ENCODE measurements around the gene AKAP12.
"Not testable (repeated sequence)": the region's sequence is repeated elsewhere in the genome, so short reads cannot be mapped to it uniquely, and the experiment has no call there.

The AKAP12 gene

DNA sequence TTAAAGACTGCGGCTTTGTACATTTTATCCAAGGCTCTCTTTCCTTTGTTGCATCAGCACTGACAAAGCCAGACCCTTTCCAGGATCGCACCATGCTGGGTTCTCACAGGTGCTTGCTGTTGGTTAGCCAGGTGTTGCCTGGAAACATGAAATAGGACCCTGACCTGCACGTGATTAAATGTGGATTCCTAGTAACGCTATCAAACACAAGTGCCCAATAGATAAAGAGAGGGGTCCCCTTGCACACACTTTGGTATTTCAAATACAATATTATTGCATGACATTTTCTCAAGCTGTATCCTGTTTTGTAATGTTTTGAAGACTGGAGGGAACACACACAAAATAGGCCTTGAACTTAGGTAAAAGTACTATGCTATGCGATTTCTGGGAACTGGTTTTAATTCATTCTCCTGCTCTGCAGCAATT is 73.3 kb downstream of the AKAP12 start:
- H3K4me3 ChIP-seq (replicated peaks; ENCODE audit: low read depth, low read length): no peak overlapping the region
- TF ChIP-seq, protein P1, sequence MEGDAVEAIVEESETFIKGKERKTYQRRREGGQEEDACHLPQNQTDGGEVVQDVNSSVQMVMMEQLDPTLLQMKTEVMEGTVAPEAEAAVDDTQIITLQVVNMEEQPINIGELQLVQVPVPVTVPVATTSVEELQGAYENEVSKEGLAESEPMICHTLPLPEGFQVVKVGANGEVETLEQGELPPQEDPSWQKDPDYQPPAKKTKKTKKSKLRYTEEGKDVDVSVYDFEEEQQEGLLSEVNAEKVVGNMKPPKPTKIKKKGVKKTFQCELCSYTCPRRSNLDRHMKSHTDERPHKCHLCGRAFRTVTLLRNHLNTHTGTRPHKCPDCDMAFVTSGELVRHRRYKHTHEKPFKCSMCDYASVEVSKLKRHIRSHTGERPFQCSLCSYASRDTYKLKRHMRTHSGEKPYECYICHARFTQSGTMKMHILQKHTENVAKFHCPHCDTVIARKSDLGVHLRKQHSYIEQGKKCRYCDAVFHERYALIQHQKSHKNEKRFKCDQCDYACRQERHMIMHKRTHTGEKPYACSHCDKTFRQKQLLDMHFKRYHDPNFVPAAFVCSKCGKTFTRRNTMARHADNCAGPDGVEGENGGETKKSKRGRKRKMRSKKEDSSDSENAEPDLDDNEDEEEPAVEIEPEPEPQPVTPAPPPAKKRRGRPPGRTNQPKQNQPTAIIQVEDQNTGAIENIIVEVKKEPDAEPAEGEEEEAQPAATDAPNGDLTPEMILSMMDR (IDR thresholded peaks at IDR 0.05; ENCODE audit: low read depth, low read length, missing control alignments): no peak
- DNase-seq (ENCODE audit: extremely low read depth, low read depth): no peak

DNA sequence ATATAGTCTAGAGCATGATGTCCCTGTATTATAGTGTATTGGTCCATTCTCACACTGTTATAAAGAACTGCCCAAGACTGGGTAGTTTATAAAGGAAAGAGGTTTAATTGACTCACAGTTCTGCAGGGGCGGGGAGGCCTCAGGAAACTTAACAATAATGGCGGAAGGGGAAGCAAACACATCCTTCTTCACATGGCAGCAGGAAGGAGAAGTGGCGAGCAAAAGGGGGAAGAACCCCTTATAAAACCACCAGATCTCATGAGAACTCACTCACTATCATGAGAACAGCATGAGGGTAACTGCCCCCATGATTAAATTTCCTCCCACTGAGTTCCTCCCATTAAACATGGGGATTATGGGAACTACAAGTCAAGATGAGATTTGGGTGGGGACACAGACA is 75.9 kb downstream of the AKAP12 start:
- H3K4me3 ChIP-seq (replicated peaks; ENCODE audit: low read depth, low read length); DNase-seq (ENCODE audit: extremely low read depth, low read depth): not testable (repeated sequence)

DNA sequence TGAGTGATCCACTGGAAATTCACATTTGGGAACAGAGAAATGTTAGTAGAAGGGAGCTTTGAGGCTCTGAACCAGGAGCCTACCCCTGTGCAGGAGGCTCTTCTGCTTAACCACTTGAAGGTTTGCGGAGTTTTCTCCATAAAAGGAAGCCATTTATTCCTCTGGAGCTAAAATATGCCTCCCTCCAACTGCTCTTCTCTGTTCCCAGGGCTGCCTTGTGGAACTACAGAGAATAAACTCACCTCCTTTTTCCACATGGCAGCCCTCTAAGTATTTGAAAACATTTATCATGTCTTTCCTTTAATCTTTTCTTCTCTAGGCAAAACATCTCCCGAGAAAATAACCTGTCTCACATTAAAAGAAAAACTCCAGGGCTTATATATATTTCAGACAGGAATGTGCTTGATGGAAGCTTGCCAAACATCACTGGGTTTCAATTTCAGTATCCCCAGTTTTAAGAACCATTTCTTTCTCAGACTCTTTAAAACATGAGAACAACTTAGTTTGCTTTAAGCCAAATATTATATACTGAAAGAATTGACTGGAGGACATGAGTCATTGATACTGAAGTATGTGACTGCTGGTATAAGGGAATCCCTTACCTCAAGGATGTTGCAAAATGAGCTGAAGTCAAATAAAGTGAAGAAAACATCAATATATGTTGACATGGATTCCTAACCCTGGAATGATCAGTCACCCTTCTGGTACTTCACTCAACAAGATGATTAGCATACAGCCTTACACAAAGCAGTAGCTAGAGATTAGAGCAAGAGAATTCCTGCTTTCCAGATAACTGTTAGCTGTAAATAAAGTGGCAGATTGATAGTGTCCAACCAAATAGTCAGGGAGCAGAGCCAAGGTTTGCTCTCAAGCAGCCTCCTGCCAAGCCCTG is 77.6 kb downstream of the AKAP12 start:
- DNase-seq (ENCODE audit: extremely low read depth, low read depth): no peak
- H3K4me3 ChIP-seq (replicated peaks; ENCODE audit: low read depth, low read length): no peak overlapping the region
- TF ChIP-seq, protein P1 (IDR thresholded peaks at IDR 0.05; ENCODE audit: low read depth, low read length, missing control alignments): no peak

DNA sequence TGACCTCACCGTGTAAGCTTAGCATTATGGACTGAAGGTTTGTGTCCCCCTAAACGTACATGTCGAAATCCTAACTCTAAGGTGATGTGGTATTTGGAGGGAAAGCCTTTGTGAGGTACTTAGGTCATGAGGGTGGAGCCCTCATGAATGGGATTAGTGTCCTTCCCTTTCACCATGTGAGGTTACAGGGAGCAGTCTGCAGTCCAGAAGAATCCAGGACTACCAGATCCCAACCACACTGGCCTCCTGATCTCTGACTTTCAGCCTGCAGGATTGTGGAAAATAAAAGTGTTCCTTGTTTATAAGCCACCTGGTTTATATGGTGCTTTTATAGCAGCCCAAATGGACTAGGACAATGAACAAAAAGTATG is 78.2 kb downstream of the AKAP12 start:
- TF ChIP-seq, protein P1 (IDR thresholded peaks at IDR 0.05; ENCODE audit: low read depth, low read length, missing control alignments): no peak

DNA sequence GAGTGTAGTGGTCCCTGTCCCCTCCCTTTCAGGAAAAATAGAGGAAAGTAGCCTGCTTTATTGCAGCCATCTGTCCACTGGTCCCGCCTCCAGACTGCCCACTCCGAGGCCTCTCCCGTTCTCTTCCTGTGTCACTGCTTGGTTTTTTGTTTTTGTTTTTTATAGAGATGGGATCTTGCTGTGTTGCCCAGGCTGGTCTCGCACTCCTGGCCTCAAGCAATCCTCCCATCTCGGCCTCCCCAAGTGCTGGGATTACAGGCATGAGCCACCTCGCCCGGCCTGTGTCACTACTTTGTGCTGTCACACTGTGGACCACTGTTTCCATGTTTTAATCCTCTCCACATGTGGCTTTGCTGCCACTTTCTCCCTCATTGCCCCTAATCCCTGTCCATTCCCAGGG is 80.4 kb downstream of the AKAP12 start:
- no peak for DNase-seq (ENCODE audit: extremely low read depth, low read depth)
- no peak overlapping the region for H3K4me3 ChIP-seq (replicated peaks; ENCODE audit: low read depth, low read length)
- TF ChIP-seq, protein P1 (IDR thresholded peaks at IDR 0.05; ENCODE audit: low read depth, low read length, missing control alignments): no peak

More for the DNA sequence above, 78.2 kb downstream of the AKAP12 start:
- no peak for DNase-seq (ENCODE audit: extremely low read depth, low read depth)
- H3K4me3 ChIP-seq (replicated peaks; ENCODE audit: low read depth, low read length): no peak overlapping the region

DNA sequence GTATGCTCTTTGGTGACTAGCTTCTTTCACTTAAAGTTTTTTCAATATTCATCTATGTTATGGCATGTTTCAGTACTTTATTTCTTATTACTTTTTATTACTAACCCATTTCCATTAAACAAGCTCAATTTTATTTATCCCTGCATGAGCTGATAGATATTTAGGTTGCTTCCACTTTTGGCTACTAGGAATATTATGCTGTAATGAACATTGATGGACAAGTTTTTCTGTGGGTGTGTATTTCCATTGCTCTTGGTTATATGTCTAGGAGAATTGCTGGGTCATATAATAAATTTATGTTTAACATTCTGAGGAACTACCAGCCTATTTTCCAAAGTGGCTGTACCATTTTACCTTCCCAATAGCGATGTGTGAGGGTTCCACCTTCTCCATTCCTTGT is 81.7 kb downstream of the AKAP12 start:
- no peak overlapping the region for H3K4me3 ChIP-seq (replicated peaks; ENCODE audit: low read depth, low read length)
- TF ChIP-seq, protein P1 (IDR thresholded peaks at IDR 0.05; ENCODE audit: low read depth, low read length, missing control alignments): no peak
- DNase-seq (ENCODE audit: extremely low read depth, low read depth): no peak

DNA sequence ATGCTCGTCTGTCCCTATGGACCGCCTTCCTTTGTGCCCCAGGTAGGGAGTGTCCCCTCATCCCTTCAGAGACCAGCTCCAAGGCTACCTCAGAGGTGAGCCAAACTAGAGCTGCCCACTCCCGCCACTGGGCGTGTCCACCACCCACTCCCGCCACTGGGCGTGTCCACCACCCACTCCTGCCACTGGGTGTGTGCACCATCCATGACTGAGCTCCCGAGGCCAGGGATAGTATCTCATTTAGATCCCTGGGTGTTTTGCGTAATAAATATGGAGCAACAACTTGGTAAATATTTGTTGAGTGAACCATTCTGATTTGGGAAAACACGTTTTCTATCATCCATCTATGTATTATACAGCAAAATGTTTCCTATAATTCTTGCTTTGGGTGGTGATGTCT is 82.8 kb downstream of the AKAP12 start:
- DNase-seq (ENCODE audit: extremely low read depth, low read depth): no peak
- TF ChIP-seq, protein P1 (IDR thresholded peaks at IDR 0.05; ENCODE audit: low read depth, low read length, missing control alignments): no peak
- no peak overlapping the region for H3K4me3 ChIP-seq (replicated peaks; ENCODE audit: low read depth, low read length)
